K562 (cell line): ENCODE data around the gene ZNHIT3. TPM values are rescaled to one million over a fixed set of nuclear protein-coding genes. Genes with fewer than 3 reads are reported as not detected.

Experiments
- ATAC-seq: fragments of 200-7000 bp; cut with Tn5 transposase; 3 replicates; pipeline ENCODE4 v1.9.1; 2020; ENCODE audit warnings: moderate library complexity
- BruUV-seq: library from RNA; stranded (reverse); fragments of 400-500 nt; replicated peaks from 2 replicates; lab custom pipeline; 2021; lab: Mats Ljungman, UMichigan
- CTCF ChIA-PET: fragments of 300-600 bp; formaldehyde crosslinking; extraction: SDS; loops from one replicate; lab custom pipeline; 2021; ENCODE audit warnings: low intra/inter-chr PET ratio; lab: Yijun Ruan, JAX
- POLR2A ChIA-PET: fragments of 300-600, 350-650 bp; sonication (Branson Sonifier 250); formaldehyde crosslinking; extraction: SDS; loops from one replicate; lab custom pipeline; 2021; ENCODE audit warnings: antibody characterized with exemption, inconsistent platforms; lab: Yijun Ruan, JAX
- DNase-seq, 4 experiments: peaks; one replicate each; pipeline versions ENCODE4 v3.0.0 to v3.0.0-alpha.2; 2011 to 2018; ENCODE audit warnings: low spot score in 3 of 4, mixed read lengths in 3 of 4; ENCODE audit errors: extremely low read depth in 1 of 4
- FAIRE-seq: peaks from 2 replicates; lab custom pipeline; 2011; peaks lifted over from hg19 to GRCh38; lab: Jason Lieb, UNC
- H2AFZ ChIP-seq: 2 replicates; pipeline ENCODE4 v1.6.0; 2011; ENCODE audit warnings: low read depth, low read length, control low read depth, inconsistent platforms
- H3K27ac ChIP-seq: fragments of 200-600 bp; 3 replicates; pipeline ENCODE4 v1.8.0; 2011; ENCODE audit warnings: low read depth, mild to moderate bottlenecking, control low read depth, inconsistent platforms, low read length, moderate library complexity, mixed read lengths; ENCODE audit errors: extremely low read depth
- H3K27me3 ChIP-seq, 2 experiments: fragments of 300-600 bp in 1 of 2; 2 replicates in 1 of 2; 3 replicates in 1 of 2; pipeline versions ENCODE4 v1.6.0 to v1.8.0; 2011; ENCODE audit warnings: inconsistent platforms in 2 of 2, low read length in 2 of 2, mild to moderate bottlenecking in 1 of 2, mixed read lengths in 1 of 2, moderate library complexity in 1 of 2; ENCODE audit not compliant: control insufficient read depth in 2 of 2, insufficient read depth in 2 of 2
- H3K36me3 ChIP-seq: fragments of 300-600 bp; 3 replicates; pipeline ENCODE4 v1.8.0; 2011; ENCODE audit warnings: mild to moderate bottlenecking, low read length, inconsistent platforms; ENCODE audit not compliant: control insufficient read depth, insufficient read depth
- H3K4me1 ChIP-seq, 2 experiments: fragments of 200-600 bp in 1 of 2; replicated peaks in 1 of 2; 2 replicates in 1 of 2; 3 replicates in 1 of 2; pipeline versions ENCODE4 v1.5.1 to v1.8.0; 2011; ENCODE audit warnings: inconsistent platforms in 2 of 2, low read length in 2 of 2, mild to moderate bottlenecking in 1 of 2, mixed read lengths in 1 of 2, moderate library complexity in 1 of 2; ENCODE audit not compliant: control insufficient read depth in 2 of 2, insufficient read depth in 2 of 2
- H3K4me2 ChIP-seq: 2 replicates; pipeline ENCODE4 v1.6.1; 2011; ENCODE audit warnings: low read length, control low read depth, inconsistent platforms, mixed read lengths; ENCODE audit not compliant: insufficient read depth
- H3K4me3 ChIP-seq: fragments of 200-600 bp; sonication (generic), shearing (Covaris generic); 2 replicates; pipeline ENCODE4 v1.5.1; 2016; ENCODE audit warnings: control low read depth, inconsistent platforms
- H3K79me2 ChIP-seq: fragments of 200-600 bp; 3 replicates; pipeline ENCODE4 v1.8.0; 2011; ENCODE audit warnings: low read length, inconsistent platforms; ENCODE audit not compliant: control insufficient read depth, insufficient read depth
- H3K9ac ChIP-seq, 2 experiments: 2 replicates each; pipeline versions ENCODE4 v1.6.0 to v1.6.1; 2011; ENCODE audit warnings: low read depth in 2 of 2, low read length in 2 of 2, control low read depth in 1 of 2, inconsistent platforms in 1 of 2, mild to moderate bottlenecking in 1 of 2, mixed read lengths in 1 of 2; ENCODE audit not compliant: insufficient read depth in 1 of 2
- H3K9me1 ChIP-seq: one replicate; pipeline ENCODE4 v1.6.0; 2011; ENCODE audit warnings: inconsistent platforms, mild to moderate bottlenecking, low read length, moderate library complexity; ENCODE audit not compliant: control insufficient read depth, insufficient read depth
- H3K9me3 ChIP-seq: replicated peaks from 2 replicates; pipeline ENCODE4 v1.5.1; 2011; ENCODE audit warnings: low read depth, low read length, inconsistent platforms; ENCODE audit not compliant: control insufficient read depth, insufficient read depth
- H4K20me1 ChIP-seq: replicated peaks from 2 replicates; pipeline ENCODE4 v1.6.1; 2011; ENCODE audit warnings: low read length, inconsistent platforms, mixed read lengths; ENCODE audit not compliant: control insufficient read depth, insufficient read depth
- BRCA1 ChIP-seq, 2 experiments: fragments of 450-650 bp in 1 of 2; sonication (generic) in 1 of 2; formaldehyde crosslinking in 1 of 2; IDR thresholded peaks; 2 replicates each; pipeline versions ENCODE4 v1.5.0 to v1.6.1; 2017 to 2020; ENCODE audit warnings: mild to moderate bottlenecking in 1 of 2, missing genetic modification reagents in 1 of 2
- GTF2B ChIP-seq: IDR thresholded peaks from 2 replicates; pipeline ENCODE4 v1.6.1; 2011; ENCODE audit not compliant: insufficient read length; ENCODE audit errors: extremely low read depth
- HDAC6 ChIP-seq: IDR thresholded peaks from 2 replicates; pipeline ENCODE4 v1.6.1; 2012; ENCODE audit warnings: low read depth, mild to moderate bottlenecking, control low read depth, inconsistent platforms, low read length, moderate library complexity
- IRF9 ChIP-seq: fragments of 450-650 bp; IDR thresholded peaks from 2 replicates; pipeline ENCODE4 v1.6.1; 2016; ENCODE audit warnings: missing biosample characterization, missing genetic modification characterization
- MEF2A ChIP-seq: IDR thresholded peaks from 2 replicates; pipeline ENCODE4 v1.6.1; 2011; ENCODE audit warnings: low read depth, mild to moderate bottlenecking, low read length, moderate library complexity; ENCODE audit not compliant: control insufficient read depth
- RBFOX2 ChIP-seq: fragments of 200-400 bp; formaldehyde crosslinking; IDR thresholded peaks from 2 replicates; pipeline ENCODE4 v1.6.1; 2017; ENCODE audit warnings: low read depth, mild to moderate bottlenecking, low read length, moderate library complexity
- WGBS: fragments of 100-300 bp; shearing (Covaris generic); methylation state at CpG from one replicate; pipeline ENCODE4 v1.1.6; 2016; ENCODE audit warnings: low coverage, mixed read lengths; ENCODE audit not compliant: insufficient coverage; ENCODE audit errors: missing lambda C conversion rate; 5-methylcytosine and 5-hydroxymethylcytosine counted together
- in situ Hi-C: fragments of 300-500 bp; cut with MboI; formaldehyde crosslinking; loops from 4 replicates; pipeline ENCODE4 v1.15.0; 2018; ENCODE audit warnings: inconsistent platforms, mixed read lengths
- intact Hi-C: fragments of 100-400 bp; cut with micrococcal nuclease; formaldehyde crosslinking; loops from 2 replicates; pipeline ENCODE4 v1.14.2; 2022
- polyA plus RNA-seq, 8 experiments: library from polyadenylated mRNA; depleted of rRNA in 4 of 8; stranded (reverse) in 5 of 8; unstranded in 3 of 8; fragments of >200 nt; fragmentation: Nextera tagmentation in 2 of 8; fragmentation: Illumina TruSeq in 1 of 8; extraction: Ambion mirVana in 2 of 8; extraction: Trizol in 1 of 8; gene quantifications; 2 replicates each; pipeline versions ENCODE4 v1.2.1 to v1.2.3, GENCODE V29; 2011 to 2014; ENCODE audit warnings: inconsistent platforms in 1 of 8, missing spikeins in 1 of 8
- total RNA-seq, 7 experiments: library from RNA; depleted of rRNA in 6 of 7; stranded (reverse); fragments of >200 nt in 6 of 7; fragmentation: Illumina TruSeq in 2 of 7; extraction: Trizol in 2 of 7; gene quantifications; 2 replicates each; pipeline versions ENCODE4 v1.2.1 to v1.2.3, GENCODE V29; 2011 to 2021; ENCODE audit warnings: low replicate concordance in 1 of 7
- TF ChIP-seq, protein P1 (sequence below): sonication (generic); formaldehyde crosslinking; IDR thresholded peaks from 2 replicates; pipeline ENCODE4 v1.4.0; 2020; ENCODE audit warnings: mild to moderate bottlenecking, missing genetic modification reagents

ZNHIT3 gene
- total and polyA plus RNA-seq, 9 of the 15 experiments (the other 6 are each of a cell fraction or from before 2014, with no cell fraction given), result 45.0 to 300 (median 88.4) TPM

- Histone ChIP-seq H4K20me1 (0 out of 2 replicates have a peak, but pooled peaks cover 4% of the 10 kb centered on the region), H3K9me1 (no peaks in the 10 kb centered on the region), H3K36me3 (peaks cover 94% of the 10 kb centered on the region), H3K4me1 (peaks cover 8 to 20% of the 10 kb centered on the region in 2 experiments), H2AFZ (no peak overlapping the region), H3K9me3 (no peaks in the 10 kb centered on the region), H3K27me3 (no peaks in the 10 kb centered on the region), H3K4me3 (no peak overlapping the region), H3K9ac (peak overlapping the region in 1 of 2 experiments; percentile 45; a peak in 1 of 4 replicates), H3K4me2 (no peak overlapping the region), H3K79me2 (peaks cover 38% of the 10 kb centered on the region), H3K27ac (no peak overlapping the region; the same call in 2 of the 3 replicates)
- ChIA-PET POLR2A (no interaction called here), CTCF (no interaction called here)
- 96% methylated on average over 7 of the region's 7 CpGs for WGBS
- intact Hi-C loops, result no loop called here
- in situ Hi-C loops, result no loop called here
- FAIRE-seq, result no peak
- DNase-seq, result no peak
- no TSS peak for BruUV-seq
- ATAC-seq, result no peak
- no peak for TF ChIP-seq GTF2B
- TF ChIP-seq IRF9 (tag), result no peak
- TF ChIP-seq RBFOX2, result 0 out of 2 replicates have a peak, but pooled peaks have one; percentile 18
- no peak for TF ChIP-seq HDAC6
- TF ChIP-seq BRCA1 (IDR thresholded peaks at IDR 0.05), result no peak
- no peak for TF ChIP-seq BRCA1 (CRISPR knock-in tag; IDR thresholded peaks at IDR 0.05)
- no peak for TF ChIP-seq MEF2A
- TF ChIP-seq, protein P1, sequence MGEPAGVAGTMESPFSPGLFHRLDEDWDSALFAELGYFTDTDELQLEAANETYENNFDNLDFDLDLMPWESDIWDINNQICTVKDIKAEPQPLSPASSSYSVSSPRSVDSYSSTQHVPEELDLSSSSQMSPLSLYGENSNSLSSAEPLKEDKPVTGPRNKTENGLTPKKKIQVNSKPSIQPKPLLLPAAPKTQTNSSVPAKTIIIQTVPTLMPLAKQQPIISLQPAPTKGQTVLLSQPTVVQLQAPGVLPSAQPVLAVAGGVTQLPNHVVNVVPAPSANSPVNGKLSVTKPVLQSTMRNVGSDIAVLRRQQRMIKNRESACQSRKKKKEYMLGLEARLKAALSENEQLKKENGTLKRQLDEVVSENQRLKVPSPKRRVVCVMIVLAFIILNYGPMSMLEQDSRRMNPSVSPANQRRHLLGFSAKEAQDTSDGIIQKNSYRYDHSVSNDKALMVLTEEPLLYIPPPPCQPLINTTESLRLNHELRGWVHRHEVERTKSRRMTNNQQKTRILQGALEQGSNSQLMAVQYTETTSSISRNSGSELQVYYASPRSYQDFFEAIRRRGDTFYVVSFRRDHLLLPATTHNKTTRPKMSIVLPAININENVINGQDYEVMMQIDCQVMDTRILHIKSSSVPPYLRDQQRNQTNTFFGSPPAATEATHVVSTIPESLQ (CRISPR knock-in tag), result no peak
Observed at GRCh38 chr17:36527621-36528250, 41.3 kb downstream of the ZNHIT3 start.
